ENCODE results near the gene FAIM2.

- TF ChIP-seq, protein P1, sequence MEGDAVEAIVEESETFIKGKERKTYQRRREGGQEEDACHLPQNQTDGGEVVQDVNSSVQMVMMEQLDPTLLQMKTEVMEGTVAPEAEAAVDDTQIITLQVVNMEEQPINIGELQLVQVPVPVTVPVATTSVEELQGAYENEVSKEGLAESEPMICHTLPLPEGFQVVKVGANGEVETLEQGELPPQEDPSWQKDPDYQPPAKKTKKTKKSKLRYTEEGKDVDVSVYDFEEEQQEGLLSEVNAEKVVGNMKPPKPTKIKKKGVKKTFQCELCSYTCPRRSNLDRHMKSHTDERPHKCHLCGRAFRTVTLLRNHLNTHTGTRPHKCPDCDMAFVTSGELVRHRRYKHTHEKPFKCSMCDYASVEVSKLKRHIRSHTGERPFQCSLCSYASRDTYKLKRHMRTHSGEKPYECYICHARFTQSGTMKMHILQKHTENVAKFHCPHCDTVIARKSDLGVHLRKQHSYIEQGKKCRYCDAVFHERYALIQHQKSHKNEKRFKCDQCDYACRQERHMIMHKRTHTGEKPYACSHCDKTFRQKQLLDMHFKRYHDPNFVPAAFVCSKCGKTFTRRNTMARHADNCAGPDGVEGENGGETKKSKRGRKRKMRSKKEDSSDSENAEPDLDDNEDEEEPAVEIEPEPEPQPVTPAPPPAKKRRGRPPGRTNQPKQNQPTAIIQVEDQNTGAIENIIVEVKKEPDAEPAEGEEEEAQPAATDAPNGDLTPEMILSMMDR (IDR thresholded peaks at IDR 0.05; ENCODE audit: borderline replicate concordance, extremely low read depth, low read length, poor library complexity, severe bottlenecking): no peak
- no peak for TF ChIP-seq EZH2 (IDR thresholded peaks at IDR 0.05; ENCODE audit: borderline replicate concordance, low read depth, low read length, severe bottlenecking)
Observed at GRCh38 chr12:49946497-49946896, 42.8 kb upstream of the FAIM2 start.
